NCI-H69 (cell line): ENCODE data around the gene UNC5A.
A peak's percentile ranks its signal among the peaks of the same experiment; 100 is the strongest.

Experiments used
- DNase-seq: peaks from one replicate; lab custom pipeline; 2025; lab: John Stamatoyannopoulos, UW

UNC5A gene

GRCh38 chr5:176878906-176879662 is 68.7 kb downstream of the UNC5A start:
- DNase-seq = no peak

GRCh38 chr5:176879663-176880361 is 69.5 kb downstream of the UNC5A start:
- DNase-seq = no peak

DNA sequence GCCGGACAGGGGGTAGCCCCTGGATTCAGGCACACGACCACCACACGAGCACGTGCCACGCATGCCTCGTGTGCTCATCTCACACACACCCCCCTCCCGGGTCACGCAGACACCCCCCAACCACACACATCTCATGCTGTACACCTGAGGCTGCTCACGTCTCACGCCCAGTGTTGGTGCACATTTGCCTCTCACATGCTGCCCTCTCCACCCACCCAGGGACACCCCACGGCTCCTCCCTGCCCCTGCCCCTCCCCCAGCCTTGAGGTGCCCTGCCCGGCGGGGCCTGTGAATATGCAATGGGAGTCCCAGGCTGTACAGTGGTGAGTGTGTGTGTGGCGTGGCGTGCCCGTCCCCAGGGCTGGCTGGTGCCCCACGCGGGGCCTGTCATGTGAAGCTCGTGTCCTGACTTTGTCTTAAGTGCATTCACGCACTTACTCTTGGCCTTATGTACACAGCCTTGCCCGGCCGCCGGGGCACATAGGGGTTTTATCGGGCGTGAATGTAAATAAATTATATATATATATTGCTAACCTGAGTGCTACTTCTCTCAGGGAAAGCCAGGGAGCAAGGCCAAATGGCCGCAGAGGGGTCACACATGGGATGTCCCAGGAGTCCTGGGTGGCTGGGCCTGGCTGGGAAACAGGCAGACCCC is 70.1 kb downstream of the UNC5A start:
- no peak for DNase-seq

GRCh38 chr5:176881021-176881749 is 70.8 kb downstream of the UNC5A start:
- no peak for DNase-seq

GRCh38 chr5:176881816-176882566 is 71.6 kb downstream of the UNC5A start:
- no peak for DNase-seq

- no peak for DNase-seq
Observed at GRCh38 chr5:176882567-176882903, 72.2 kb downstream of the UNC5A start.

DNA sequence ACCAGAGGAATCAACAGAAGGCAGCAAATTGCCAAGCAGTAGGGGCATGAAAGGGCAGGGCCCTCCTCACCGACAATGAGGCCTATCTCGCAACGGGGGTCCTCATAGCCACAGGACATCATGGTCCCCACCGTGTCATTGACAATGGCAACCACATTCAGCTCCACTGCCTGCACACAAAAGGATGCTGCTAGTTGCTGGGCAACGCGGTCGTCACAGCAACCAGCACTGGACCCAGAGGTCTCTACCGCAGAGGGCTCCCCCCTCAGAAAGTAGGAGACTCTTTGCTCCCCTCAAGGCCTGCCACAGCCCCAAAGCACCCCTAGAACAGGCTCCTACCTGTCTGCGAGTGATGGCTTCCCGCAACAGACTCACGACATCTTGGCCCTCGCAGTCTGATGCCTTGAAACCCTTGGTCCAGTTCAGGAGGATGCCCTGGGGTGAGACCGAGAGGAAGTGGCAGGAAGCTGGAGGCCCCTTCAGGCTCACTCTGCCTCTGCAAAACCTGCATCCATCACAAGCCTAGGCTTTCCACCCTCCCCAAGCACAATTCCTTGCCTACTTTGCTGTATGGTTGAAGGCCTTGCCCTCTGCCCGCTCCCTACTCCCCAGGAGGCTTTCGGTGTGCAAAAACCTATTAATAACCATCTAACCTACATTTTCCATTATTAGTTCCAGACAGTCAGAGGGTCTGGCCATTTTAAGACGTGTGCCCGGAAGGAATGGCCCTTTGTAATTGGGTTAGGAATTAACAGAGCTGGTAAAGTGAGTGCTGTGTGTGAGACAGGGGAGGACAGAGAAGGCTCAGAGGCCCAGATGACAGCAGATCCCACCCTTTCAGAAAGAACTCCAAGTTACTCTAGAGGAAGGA is 73.6 kb downstream of the UNC5A start:
- no peak for DNase-seq

GRCh38 chr5:176884571-176884890 is 74.2 kb downstream of the UNC5A start:
- DNase-seq = no peak

- DNase-seq = peak; percentile 22
Observed at GRCh38 chr5:176886336-176887251, 76.2 kb downstream of the UNC5A start.

DNA sequence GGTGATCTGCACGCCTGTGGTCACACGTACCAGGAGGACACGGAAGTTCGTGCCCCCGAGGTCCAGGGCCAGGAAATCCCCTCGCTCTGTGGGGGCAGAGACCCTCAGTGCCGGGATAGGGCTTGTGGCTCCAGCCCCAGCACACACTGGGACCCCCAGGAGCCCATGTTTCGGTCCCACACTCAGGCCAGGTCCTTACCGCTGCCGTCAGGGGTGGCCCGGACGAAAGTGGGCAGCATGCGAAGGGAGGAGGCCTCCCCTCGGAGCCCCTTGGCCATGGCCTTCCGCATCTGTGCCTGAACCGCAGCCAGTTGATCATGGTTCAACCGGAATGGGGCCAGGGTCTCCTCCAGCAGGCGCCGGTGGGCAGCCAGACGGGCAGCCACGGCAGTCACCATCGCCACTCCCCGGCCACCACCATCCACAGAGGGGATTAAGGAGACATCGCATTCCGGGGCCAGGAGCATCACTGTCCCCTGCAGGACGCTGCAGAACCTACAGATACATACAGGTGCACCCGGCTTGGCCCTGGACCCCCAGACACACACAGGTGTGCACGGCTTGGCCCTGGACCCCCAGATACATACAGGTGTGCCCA is 77.0 kb downstream of the UNC5A start:
- no peak for DNase-seq

DNA sequence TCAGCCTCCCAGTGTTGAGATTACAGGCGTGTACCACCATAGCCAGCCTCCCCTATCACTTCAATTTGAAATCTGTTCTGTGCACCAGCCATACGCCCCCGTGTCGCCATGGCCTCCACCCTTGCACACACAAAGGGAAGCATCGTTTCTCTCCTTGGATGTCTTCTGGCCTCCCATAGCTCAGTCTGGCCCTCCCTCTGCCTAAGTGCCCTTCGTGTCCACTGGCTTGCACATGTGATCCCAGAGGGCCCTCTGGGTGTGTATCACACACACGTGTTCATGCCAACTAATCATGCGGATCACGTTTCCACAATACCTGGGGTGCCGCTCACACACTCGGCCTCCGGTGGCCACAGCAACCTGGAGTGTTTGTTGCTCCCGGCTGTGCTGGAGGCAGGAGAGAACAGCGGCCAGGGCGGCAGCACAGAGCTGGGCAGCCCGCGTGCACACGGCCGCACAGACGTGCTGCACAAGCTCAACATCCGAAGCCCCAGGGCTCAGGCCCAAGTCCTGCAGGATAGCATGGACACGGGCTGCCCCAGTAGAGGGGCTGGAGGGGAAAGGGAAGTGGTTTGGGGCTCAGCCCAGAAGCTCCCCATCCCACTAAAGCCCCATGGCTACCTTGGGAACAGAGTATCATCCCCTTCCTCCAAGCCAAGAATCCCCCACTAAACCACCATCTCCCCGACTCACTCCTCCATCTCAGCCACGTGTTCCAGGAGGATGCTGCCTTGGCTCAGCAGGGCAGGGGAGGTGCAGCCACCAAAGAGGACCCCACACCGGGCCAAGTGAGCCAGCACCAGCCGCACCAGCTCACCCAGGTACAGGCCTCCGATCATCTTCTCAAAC is 77.9 kb downstream of the UNC5A start:
- no peak for DNase-seq

DNA sequence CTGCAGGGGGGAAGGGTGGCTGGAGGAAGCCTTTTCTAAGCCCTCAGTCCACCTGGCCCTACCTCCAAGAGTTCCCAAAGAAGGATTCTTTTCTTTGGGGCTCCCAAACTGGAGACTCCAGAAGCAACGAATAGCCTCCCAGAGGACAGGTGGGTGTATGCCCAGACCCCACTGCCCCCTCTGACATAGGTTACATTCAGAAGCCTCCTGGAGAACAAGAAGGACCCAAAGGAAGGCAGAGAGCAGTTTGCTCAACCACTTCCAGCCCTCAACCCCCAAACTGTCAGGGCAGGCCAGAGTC is 78.5 kb downstream of the UNC5A start:
- no peak for DNase-seq

GRCh38 chr5:176889321-176890280 is 79.2 kb downstream of the UNC5A start:
- no peak for DNase-seq

DNA sequence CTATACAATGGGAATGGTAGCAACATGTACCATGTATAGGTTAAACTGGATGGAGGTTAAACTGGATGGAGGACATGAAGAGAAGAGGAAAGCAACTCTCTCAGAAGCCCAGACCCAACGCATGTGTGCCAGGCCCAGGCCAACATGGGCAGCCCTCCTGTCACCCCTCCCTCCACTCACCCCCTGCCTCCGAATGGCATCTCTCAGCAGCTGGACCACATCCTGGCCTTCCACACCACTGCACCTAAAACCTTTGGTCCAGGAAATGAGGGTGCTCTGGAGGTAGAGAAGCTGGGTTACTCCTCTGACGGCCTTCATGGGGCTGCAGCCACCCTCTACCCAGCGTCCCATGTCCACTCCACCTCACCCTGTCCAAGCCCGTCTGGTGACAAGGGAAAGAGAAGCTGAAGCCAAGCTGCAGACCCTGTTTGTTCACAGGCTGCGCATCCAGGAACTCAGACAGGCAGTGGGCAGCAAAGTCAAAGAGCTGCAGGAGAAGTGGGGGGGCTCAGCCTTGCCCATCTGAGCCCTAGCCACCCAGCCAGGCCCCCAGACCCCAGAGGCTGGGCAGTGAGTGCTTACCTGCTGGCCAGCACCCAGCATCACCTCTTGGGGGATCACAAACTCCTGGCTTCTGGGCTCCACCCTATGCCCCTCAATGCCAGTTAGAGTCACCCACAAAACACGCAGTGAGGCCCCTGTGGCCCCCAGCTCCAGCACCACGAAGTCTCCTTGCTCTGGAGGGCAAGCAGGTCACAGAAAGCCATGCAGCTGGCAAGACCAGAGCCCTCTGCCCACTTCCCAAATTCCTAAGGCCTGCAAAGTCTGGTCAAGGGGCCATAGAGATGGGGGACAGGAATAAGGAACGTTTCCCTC is 80.3 kb downstream of the UNC5A start:
- no peak for DNase-seq

- DNase-seq = no peak
Observed at GRCh38 chr5:176891331-176891958, 81.1 kb downstream of the UNC5A start.

- DNase-seq = no peak
Observed at GRCh38 chr5:176892663-176893062, 82.3 kb downstream of the UNC5A start.
